AG10803 (cell line): Measurements from ENCODE around the gene CHRNA4.

Source experiments
- DNase-seq: peaks from one replicate; pipeline ENCODE4 v3.0.0; 2010; ENCODE audit warnings: low read depth
- H3K4me3 ChIP-seq: 2 replicates; pipeline ENCODE4 v1.5.1; 2011; ENCODE audit warnings: mild to moderate bottlenecking, low read length, control low read depth
- TF ChIP-seq, protein P1 (sequence below): conservative IDR thresholded peaks from 2 replicates; pipeline ENCODE4 v1.5.1; 2011; ENCODE audit warnings: mild to moderate bottlenecking, low read length, control low read depth, inconsistent platforms

Gene CHRNA4

DNA sequence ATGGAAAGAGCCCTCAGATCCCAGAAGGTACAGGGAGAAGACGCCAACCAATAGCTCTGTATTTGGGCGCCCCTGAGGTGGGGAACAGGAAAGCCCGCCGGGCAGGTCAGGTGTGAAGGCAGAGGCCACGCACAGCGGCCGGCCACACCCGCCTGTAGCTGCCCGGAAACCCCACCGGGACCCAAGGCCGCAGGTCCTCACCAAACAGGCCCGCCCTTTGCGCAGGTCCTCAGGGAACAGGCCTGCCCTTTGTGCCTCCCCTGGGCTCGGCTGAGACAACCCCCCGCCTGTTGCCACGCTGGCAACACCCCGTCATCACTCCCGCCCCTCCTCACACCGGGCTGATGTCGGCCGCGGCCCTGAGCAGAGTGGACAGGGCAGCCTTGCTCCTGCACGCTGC is 44.9 kb upstream of the CHRNA4 start:
- no peak overlapping the region for H3K4me3 ChIP-seq
- DNase-seq, result no peak
- TF ChIP-seq, protein P1, sequence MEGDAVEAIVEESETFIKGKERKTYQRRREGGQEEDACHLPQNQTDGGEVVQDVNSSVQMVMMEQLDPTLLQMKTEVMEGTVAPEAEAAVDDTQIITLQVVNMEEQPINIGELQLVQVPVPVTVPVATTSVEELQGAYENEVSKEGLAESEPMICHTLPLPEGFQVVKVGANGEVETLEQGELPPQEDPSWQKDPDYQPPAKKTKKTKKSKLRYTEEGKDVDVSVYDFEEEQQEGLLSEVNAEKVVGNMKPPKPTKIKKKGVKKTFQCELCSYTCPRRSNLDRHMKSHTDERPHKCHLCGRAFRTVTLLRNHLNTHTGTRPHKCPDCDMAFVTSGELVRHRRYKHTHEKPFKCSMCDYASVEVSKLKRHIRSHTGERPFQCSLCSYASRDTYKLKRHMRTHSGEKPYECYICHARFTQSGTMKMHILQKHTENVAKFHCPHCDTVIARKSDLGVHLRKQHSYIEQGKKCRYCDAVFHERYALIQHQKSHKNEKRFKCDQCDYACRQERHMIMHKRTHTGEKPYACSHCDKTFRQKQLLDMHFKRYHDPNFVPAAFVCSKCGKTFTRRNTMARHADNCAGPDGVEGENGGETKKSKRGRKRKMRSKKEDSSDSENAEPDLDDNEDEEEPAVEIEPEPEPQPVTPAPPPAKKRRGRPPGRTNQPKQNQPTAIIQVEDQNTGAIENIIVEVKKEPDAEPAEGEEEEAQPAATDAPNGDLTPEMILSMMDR, result no peak

DNA sequence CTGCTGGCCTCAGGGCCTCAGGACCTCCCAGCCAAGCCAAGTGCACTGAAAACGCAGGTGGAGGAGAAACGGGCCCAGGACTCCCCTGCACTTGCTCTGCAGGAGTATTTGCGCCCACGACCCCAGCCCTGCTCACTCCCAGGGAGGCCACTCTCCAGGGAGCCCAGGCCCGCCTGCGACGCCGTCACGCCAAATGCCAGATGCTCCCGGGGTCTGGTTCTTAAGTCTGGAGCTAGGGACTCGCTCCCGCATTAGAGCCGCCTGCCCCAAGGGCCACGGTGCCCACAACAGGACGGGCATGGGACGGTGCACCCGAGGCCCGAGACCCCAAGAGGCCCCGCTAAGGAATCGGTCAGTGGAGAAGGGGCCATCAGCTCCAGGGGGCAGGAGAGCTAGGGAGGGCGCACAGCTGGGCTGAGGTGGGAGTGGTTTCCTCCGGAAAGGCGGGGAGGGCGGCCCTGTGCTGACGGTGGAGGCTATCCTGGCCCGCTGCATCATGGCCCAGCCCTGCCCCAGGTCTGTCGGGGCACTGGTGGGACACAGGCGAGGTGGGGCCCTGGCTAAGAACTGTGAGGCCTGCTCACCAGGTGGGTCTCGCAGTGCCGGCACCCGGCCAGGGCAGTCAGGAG is 44.1 kb upstream of the CHRNA4 start:
- TF ChIP-seq, protein P1, result no peak
- H3K4me3 ChIP-seq, result no peak overlapping the region
- no peak for DNase-seq

DNA sequence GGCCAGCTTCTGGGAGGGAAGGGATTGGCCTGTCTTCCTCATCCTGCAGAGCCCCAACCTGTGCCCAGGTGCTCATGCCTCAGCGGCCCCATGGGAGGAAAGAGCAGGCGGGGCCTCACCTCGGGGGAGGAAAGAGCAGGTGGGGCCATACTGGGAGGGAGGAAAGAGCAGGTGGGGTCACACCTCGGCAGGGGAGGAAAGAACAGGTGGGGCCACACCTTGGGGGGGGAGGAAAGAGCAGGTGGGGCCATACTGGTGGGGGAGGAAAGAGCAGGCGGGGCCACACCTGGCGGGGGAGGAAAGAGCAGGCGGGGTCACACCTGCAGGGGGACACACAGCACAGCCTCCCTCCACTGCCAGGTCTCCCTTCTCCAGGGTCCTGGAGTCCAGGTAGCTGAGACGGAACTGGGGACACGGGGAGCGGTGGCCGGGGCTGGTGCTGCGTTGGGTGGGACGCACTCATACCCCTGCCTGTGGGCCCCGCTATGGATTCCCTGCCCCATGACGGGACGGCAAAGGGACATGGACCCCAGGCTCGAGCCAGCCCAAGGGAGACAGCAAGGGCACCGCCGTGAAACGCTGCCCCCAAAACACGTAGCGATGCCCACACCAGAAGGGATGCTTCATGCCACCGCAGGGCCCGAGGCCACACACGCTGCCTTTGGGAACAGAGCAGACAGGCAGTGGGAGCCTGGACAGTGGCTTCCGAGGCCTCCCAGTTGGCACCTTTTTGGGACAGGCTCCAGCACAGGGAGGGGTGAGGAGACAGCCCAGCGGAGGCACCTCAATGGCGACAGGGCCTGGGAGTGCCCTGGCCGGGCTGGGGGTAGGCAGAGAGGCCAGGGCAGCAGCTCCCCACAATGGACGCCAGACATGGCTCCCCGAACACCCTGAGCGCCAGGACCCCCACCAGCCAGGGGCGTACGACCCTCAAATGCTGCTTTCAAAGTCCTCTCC is 43.3 kb upstream of the CHRNA4 start:
- no peak overlapping the region for H3K4me3 ChIP-seq
- TF ChIP-seq, protein P1, result no peak
- no peak for DNase-seq

DNA sequence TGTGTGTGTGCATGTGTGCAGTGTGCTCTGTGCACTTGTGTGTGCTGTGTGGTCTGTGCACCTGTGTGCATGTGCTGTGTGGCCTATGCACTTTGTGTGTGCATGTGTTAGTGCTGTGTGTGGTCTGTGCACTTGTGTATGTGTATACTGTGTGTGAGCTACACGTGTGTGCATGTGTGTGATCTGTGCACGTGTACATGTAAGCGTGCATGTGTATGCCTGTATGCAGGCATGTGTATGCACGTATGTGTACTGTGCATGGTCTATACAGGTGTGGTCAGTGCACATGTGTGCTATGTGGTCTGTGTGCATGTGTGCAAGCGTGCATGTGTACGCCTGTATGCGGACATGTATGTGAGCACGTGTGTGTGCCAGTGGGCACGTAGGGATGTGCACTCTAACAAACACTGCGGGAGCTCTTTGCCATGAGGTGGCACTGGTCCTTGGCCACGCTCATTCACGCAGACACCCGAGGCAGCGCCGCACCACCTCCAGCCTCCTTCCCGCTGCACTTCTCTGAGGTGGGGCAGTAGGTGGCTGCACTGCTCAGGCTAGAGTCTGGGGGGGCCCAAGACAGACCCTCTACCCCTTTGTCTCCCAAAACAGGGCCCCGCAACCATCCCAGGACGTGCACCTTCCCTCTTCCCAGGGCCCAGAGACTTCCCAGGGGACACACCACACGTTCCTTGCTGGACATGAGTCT is 42.4 kb upstream of the CHRNA4 start:
- DNase-seq, result no peak
- TF ChIP-seq, protein P1, result no peak

DNA sequence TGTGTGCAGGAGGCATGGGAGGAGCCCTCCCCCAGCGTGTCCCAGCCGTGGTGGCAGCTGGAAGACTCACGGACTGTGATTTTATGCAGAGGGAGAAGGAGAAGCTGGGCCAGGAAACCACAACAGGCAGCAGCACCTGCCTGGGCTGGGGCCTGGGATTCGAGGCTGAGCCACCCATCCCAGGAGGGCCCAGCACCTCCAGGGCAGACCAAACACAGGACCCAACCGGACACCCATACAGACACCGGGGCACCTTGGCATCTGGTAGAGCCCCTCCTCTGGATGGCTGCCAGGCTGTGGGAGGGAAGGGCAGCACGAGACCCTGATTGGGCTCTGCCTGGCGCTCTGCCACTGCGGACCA is 41.7 kb upstream of the CHRNA4 start:
- TF ChIP-seq, protein P1, result no peak
- DNase-seq, result no peak
- H3K4me3 ChIP-seq, result no peak overlapping the region

More for the DNA sequence above, 42.4 kb upstream of the CHRNA4 start:
- H3K4me3 ChIP-seq, result no peak overlapping the region

DNA sequence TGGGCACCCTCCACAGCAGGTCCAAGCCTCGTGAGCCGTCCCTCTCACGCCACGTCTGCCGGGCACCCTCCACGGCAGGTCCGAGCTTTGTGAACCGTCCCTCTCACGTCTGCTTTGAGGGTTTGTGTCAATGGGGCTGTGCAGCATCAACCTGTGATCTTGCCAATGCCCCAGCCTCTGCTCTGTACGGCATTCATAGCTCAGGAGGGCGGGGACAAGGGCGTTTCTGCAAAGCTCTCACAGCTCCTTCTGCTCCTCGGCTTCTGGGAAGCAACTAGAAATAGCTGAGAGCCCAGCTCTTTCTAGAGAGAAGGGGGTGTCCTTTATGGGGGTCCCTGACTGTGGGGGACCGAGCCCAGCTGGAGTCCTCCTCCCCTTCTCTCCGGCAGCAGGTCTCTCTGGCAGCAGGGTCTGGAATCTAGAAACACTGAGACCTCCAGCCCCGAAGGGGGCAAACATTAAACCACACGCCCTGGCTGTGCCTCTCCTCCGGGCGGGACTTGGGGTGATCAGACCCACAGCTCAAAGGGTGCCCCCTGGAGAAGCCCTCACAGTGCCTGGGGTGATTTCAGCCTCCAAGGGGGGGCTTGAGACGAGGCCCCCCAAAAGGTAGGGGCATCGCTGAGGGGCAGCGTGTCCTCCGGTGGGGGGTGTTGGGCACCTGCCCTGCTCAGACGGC is 41.2 kb upstream of the CHRNA4 start:
- no peak for DNase-seq
- TF ChIP-seq, protein P1, result no peak
- H3K4me3 ChIP-seq, result no peak overlapping the region
